OCI-LY7 (cell line): ENCODE data around the gene NCOA7.

Experiments used
- EZH2phosphoT487 ChIP-seq: fragments of 200-600 bp; sonication (generic); IDR thresholded peaks from 2 replicates; pipeline ENCODE4 v1.6.1; 2018; ENCODE audit warnings: low read depth, borderline replicate concordance, mild to moderate bottlenecking, mixed run types, antibody characterized with exemption, low read length, moderate library complexity, mixed read lengths
- TF ChIP-seq, protein P1 (sequence below): fragments of 200-600 bp; sonication (generic); conservative IDR thresholded peaks from 2 replicates; pipeline ENCODE4 v1.5.1; 2014; ENCODE audit warnings: mild to moderate bottlenecking, antibody characterized with exemption, low read length, moderate library complexity, mixed read lengths

DNA sequence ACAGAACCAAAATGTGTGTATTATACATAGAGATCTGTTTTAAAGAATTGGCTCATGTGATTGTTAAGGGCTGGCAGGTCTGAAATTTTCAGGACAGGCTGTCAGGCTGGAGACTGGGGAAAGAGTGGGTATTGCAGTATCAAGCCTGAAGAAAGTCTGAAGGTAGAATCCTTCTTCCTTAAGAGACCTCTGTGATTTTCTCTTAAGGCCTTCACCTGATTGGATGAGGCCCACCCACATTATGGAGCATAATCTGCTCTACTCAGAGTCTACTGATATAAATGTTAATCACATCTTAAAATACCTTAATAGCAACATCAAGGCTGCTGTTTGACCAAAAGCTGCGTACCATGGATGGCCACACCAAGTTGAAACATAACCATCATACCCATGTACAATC is 122.4 kb downstream of the NCOA7 start:
- TF ChIP-seq, protein P1, sequence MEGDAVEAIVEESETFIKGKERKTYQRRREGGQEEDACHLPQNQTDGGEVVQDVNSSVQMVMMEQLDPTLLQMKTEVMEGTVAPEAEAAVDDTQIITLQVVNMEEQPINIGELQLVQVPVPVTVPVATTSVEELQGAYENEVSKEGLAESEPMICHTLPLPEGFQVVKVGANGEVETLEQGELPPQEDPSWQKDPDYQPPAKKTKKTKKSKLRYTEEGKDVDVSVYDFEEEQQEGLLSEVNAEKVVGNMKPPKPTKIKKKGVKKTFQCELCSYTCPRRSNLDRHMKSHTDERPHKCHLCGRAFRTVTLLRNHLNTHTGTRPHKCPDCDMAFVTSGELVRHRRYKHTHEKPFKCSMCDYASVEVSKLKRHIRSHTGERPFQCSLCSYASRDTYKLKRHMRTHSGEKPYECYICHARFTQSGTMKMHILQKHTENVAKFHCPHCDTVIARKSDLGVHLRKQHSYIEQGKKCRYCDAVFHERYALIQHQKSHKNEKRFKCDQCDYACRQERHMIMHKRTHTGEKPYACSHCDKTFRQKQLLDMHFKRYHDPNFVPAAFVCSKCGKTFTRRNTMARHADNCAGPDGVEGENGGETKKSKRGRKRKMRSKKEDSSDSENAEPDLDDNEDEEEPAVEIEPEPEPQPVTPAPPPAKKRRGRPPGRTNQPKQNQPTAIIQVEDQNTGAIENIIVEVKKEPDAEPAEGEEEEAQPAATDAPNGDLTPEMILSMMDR, result no peak
- no peak for TF ChIP-seq EZH2phosphoT487
